HG03066 (cell line): ENCODE data around the gene VPREB3.

Experiments used
- ATAC-seq: cut with Tn5 transposase; IDR thresholded peaks from one replicate; pipeline ENCODE4 v1.9.1; 2021; ENCODE audit warnings: low read depth; ENCODE audit not compliant: unreplicated experiment

The VPREB3 gene

GRCh38 chr22:23705358-23705757, 48.9 kb downstream of the VPREB3 start:
- no peak for ATAC-seq

- ATAC-seq, result no peak
Measured at GRCh38 chr22:23704829-23705228, 49.4 kb downstream of the VPREB3 start.

- no peak for ATAC-seq
Measured at GRCh38 chr22:23704062-23704461, 50.2 kb downstream of the VPREB3 start.
